ENCODE data around the gene C1QA. TPM values are rescaled to one million over a fixed set of nuclear protein-coding genes. Genes with fewer than 3 reads are reported as not detected.

Gene C1QA, protein sequence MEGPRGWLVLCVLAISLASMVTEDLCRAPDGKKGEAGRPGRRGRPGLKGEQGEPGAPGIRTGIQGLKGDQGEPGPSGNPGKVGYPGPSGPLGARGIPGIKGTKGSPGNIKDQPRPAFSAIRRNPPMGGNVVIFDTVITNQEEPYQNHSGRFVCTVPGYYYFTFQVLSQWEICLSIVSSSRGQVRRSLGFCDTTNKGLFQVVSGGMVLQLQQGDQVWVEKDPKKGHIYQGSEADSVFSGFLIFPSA
- 10 to 100 TPM in 2 of 4 donors, 1 to 10 TPM in 2; 7.2 to 24.3 (median 16.4) TPM for total RNA-seq

DNA sequence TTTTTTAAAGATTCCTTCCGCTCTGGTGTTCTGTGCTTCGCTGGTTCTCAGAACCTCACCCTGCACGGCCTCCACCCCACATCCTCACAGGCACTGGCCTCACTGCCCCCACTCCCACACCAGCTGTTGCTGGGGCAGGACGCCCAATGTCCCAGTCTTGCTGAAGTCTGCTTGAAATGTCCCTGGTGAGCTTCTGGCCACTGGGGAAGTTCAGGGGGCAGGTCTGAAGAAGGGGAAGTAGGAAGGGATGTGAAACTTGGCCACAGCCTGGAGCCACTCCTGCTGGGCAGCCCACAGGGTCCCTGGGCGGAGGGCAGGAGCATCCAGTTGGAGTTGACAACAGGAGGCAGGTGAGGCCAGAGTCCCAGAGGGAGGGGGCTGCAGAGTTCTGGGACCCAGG is at the start of gene C1QA:
C1QA (plus strand) TSS at position 276 of the 400 bp plus-strand sequence. CDS start 989 bp downstream, outside the sequence.
- TF ChIP-seq EP300 (IDR thresholded peaks at IDR 0.05) (no peak), POLR2A (IDR thresholded peaks at IDR 0.05) (peak in 1 of 2 donors; percentile 39)
- WGBS, result 64% methylated on average over 4 of the region's 5 CpGs
- peaks cover 39% of the 10 kb centered on the region for H3K27me3 ChIP-seq
- no peaks in the 10 kb centered on the region for H3K9me3 ChIP-seq
- peak in 1 of 2 donors; percentile 78 for DNase-seq (ENCODE audit: low spot score in 2 of 2)
- peak within 1 kb of the TSS; percentile 28 for H3K4me3 ChIP-seq
- H3K4me1 ChIP-seq, result no peaks in the 10 kb centered on the region
- H3K36me3 ChIP-seq, result no peaks in the 10 kb centered on the region
- H3K27ac ChIP-seq, result peak within 1 kb of the TSS; percentile 27

DNA sequence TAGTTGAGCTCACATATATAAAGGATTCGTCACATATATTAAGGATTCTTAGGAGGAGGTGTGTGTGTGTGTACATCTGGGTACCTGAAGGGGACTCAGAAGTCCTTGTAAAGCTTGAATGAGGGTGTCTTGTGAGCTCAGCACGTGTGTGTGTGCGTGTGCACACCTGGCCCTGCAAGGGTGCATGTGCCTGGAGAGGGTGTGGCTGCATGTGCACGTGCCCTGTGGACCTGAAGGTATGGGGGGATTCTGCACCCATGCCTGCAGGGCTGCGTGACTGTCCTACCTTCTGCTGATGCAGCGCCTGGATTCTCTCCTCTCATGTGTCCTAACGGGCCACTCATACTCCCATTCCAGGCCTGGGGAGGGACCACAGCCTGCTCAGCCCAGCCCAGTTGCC is 49.2 kb upstream of the C1QA start:
- Histone ChIP-seq H3K4me3 (no peak overlapping the region), H3K9me3 (no peaks in the 10 kb centered on the region), H3K27ac (no peak overlapping the region), H3K27me3 (peaks cover 64% of the 10 kb centered on the region), H3K4me1 (no peaks in the 10 kb centered on the region), H3K36me3 (no peaks in the 10 kb centered on the region)
- TF ChIP-seq, protein P1, sequence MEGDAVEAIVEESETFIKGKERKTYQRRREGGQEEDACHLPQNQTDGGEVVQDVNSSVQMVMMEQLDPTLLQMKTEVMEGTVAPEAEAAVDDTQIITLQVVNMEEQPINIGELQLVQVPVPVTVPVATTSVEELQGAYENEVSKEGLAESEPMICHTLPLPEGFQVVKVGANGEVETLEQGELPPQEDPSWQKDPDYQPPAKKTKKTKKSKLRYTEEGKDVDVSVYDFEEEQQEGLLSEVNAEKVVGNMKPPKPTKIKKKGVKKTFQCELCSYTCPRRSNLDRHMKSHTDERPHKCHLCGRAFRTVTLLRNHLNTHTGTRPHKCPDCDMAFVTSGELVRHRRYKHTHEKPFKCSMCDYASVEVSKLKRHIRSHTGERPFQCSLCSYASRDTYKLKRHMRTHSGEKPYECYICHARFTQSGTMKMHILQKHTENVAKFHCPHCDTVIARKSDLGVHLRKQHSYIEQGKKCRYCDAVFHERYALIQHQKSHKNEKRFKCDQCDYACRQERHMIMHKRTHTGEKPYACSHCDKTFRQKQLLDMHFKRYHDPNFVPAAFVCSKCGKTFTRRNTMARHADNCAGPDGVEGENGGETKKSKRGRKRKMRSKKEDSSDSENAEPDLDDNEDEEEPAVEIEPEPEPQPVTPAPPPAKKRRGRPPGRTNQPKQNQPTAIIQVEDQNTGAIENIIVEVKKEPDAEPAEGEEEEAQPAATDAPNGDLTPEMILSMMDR (IDR thresholded peaks at IDR 0.05), result no peak
- TF ChIP-seq POLR2A (IDR thresholded peaks at IDR 0.05) (no peak), EP300 (IDR thresholded peaks at IDR 0.05) (no peak), POLR2AphosphoS5 (IDR thresholded peaks at IDR 0.05) (no peak)
- 73% methylated on average over 2 of the region's 7 CpGs for WGBS
- DNase-seq (ENCODE audit: low spot score in 2 of 2), result no peak

DNA sequence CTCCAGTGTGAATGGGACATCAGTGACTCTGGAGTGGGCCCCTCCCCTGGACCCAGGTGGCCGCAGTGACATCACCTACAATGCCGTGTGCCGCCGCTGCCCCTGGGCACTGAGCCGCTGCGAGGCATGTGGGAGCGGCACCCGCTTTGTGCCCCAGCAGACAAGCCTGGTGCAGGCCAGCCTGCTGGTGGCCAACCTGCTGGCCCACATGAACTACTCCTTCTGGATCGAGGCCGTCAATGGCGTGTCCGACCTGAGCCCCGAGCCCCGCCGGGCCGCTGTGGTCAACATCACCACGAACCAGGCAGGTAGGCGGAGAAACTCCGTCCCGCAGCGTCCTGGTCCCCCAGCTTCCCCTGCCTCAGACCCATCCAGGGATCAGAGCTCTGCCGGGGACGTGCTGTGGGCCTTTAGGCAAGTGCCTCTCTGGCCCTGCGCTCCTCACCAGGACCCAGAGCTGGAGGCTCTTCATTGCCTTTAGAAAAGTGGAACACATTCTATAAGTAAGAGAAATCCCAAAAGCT is 47.5 kb upstream of the C1QA start:
- Histone ChIP-seq H3K4me1 (no peaks in the 10 kb centered on the region), H3K36me3 (no peaks in the 10 kb centered on the region), H3K27ac (no peak overlapping the region), H3K27me3 (peaks cover 81% of the 10 kb centered on the region), H3K9me3 (no peaks in the 10 kb centered on the region), H3K4me3 (no peak overlapping the region)
- DNase-seq (ENCODE audit: low spot score in 2 of 2), result no peak
- WGBS, result 100% methylated on average over 1 of the region's 24 CpGs
- TF ChIP-seq, protein P1 (IDR thresholded peaks at IDR 0.05), result no peak
- TF ChIP-seq POLR2AphosphoS5 (IDR thresholded peaks at IDR 0.05) (no peak), EP300 (IDR thresholded peaks at IDR 0.05) (no peak), POLR2A (IDR thresholded peaks at IDR 0.05) (no peak)

DNA sequence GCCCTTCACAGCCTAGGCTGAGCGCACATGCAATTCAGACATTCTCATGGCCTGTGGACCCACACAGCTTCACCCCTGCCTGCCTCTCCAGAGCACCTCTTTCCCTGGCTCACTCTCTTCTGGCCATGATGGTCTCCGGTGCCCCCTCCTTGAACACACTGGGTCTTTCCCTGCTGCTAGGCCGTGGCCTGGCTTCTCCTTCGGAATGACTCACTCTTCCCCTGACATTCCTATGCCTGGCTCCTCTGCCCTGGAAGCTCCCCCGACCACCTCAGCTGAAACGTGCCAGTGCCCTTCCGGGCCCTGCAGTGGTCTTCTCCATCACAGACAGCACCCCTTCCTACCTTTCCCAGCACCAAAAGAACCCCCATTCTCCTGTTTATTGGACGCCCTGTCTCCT is 44.9 kb upstream of the C1QA start:
- WGBS, result 66% methylated on average over 8 of the region's 8 CpGs

DNA sequence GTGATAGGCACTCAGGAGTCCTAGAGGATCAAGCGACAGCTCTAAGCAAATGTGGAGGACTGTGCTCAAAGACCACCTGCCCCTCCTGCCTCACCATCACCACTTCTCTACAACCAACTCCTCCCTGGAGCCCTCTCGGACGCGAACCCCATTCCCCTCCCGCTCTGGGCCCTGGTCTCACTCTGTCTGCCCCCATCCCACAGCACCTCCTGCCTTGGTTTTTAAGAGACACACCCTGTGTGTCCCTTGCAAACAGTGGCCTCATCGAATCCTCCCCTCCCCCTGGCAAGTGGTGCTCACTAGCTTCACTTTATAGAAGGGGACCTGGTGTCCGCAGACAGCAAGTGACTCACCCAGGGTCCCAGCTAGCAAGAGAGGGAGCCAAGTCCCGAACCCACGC is 44.4 kb upstream of the C1QA start:
- Histone ChIP-seq H3K27me3 (peaks cover 82% of the 10 kb centered on the region), H3K36me3 (no peaks in the 10 kb centered on the region), H3K4me3 (no peak overlapping the region), H3K9me3 (no peaks in the 10 kb centered on the region), H3K27ac (no peak overlapping the region), H3K4me1 (no peaks in the 10 kb centered on the region)
- no peak for DNase-seq (ENCODE audit: low spot score in 2 of 2)
- TF ChIP-seq POLR2AphosphoS5 (IDR thresholded peaks at IDR 0.05) (no peak), EP300 (IDR thresholded peaks at IDR 0.05) (no peak), POLR2A (IDR thresholded peaks at IDR 0.05) (no peak)
- TF ChIP-seq, protein P1 (IDR thresholded peaks at IDR 0.05), result no peak
- WGBS, result 85% methylated on average over 9 of the region's 9 CpGs

More for the DNA sequence above, 44.9 kb upstream of the C1QA start:
- no peak for TF ChIP-seq POLR2A (IDR thresholded peaks at IDR 0.05)
- DNase-seq (ENCODE audit: low spot score in 2 of 2), result no peak
- Histone ChIP-seq H3K9me3 (no peaks in the 10 kb centered on the region), H3K4me1 (no peaks in the 10 kb centered on the region), H3K27ac (no peak overlapping the region), H3K4me3 (no peak overlapping the region), H3K36me3 (no peaks in the 10 kb centered on the region), H3K27me3 (peaks cover 85% of the 10 kb centered on the region)

DNA sequence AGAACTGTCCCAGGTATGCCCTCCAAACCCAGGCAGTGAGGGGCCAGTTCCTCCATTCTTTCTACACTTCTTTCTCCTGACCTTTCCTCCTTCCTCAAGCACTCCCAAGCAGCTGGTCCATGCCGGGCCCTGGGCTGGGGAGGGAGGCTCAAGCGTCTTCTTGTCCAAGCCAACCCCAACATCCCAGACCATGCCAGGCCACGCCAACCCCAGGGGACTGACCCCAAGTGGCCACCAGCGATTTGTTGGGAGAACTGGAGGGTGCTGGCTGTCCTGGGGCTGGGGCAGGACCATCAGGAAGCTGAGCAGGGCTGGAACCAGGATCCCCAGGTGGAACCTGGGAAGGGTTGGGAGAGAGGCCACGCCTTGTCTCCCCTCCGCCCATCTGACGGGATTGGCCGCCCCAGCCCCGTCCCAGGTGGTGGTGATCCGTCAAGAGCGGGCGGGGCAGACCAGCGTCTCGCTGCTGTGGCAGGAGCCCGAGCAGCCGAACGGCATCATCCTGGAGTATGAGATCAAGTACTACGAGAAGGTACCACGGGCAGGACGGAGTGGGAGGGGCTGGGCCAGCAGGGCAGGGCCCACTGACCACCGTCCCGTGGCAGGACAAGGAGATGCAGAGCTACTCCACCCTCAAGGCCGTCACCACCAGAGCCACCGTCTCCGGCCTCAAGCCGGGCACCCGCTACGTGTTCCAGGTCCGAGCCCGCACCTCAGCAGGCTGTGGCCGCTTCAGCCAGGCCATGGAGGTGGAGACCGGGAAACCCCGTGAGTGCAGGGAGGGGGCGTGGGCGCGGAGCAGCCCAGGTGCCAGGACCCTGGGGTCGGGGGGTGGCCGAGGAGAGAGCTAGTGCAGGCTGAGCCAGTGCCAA is 43.3 kb upstream of the C1QA start:
- Histone ChIP-seq H3K4me1 (no peaks in the 10 kb centered on the region), H3K27ac (no peak overlapping the region), H3K27me3 (peaks cover 80% of the 10 kb centered on the region), H3K4me3 (no peak overlapping the region), H3K9me3 (no peaks in the 10 kb centered on the region), H3K36me3 (no peaks in the 10 kb centered on the region)
- WGBS, result 33% methylated on average over 5 of the region's 38 CpGs
- DNase-seq (ENCODE audit: low spot score in 2 of 2), result no peak
- TF ChIP-seq, protein P1 (IDR thresholded peaks at IDR 0.05), result no peak
